Endodermal cell (in vitro differentiated cells): ENCODE data around the gene SLCO1B3. TPM values are rescaled to one million over a fixed set of nuclear protein-coding genes. Genes with fewer than 3 reads are reported as not detected.
A peak's percentile ranks its signal among the peaks of the same experiment; 100 is the strongest.

Experiments
- DNase-seq: peaks from one replicate; pipeline ENCODE4 v3.0.0-alpha.2; 2017
- H3K27ac ChIP-seq: 2 replicates; pipeline ENCODE4 v1.5.1; 2013; ENCODE audit warnings: mild to moderate bottlenecking, low read depth, low read length, moderate library complexity
- H3K27me3 ChIP-seq: 2 replicates; pipeline ENCODE4 v1.6.1; 2013; ENCODE audit warnings: mild to moderate bottlenecking, low read length, moderate library complexity; ENCODE audit not compliant: insufficient read depth, control insufficient read depth, poor library complexity, severe bottlenecking
- H3K36me3 ChIP-seq: 2 replicates; pipeline ENCODE4 v1.7.0; 2013; ENCODE audit warnings: mild to moderate bottlenecking, low read length, moderate library complexity; ENCODE audit not compliant: control insufficient read depth, insufficient read depth
- H3K4me1 ChIP-seq: one replicate; pipeline ENCODE4 v1.7.0; 2013; ENCODE audit warnings: low read length; ENCODE audit not compliant: control insufficient read depth, insufficient read depth
- H3K4me3 ChIP-seq: 2 replicates; pipeline ENCODE4 v1.5.1; 2013; ENCODE audit warnings: mild to moderate bottlenecking, low read length, moderate library complexity
- H3K9ac ChIP-seq: 2 replicates; pipeline ENCODE4 v1.6.1; 2013; ENCODE audit warnings: mild to moderate bottlenecking, low read length, moderate library complexity; ENCODE audit not compliant: poor library complexity, severe bottlenecking; ENCODE audit errors: extremely low read depth
- H3K9me3 ChIP-seq: 2 replicates; pipeline ENCODE4 v1.6.1; 2013; ENCODE audit warnings: mild to moderate bottlenecking, low read length, moderate library complexity; ENCODE audit not compliant: control insufficient read depth
- H3K27ac Mint-ChIP-seq: 2 replicates; pipeline ENCODE4 v1.8.0; 2020; ENCODE audit warnings: mixed read lengths
- H3K27me3 Mint-ChIP-seq: 2 replicates; pipeline ENCODE4 v1.8.0; 2021; ENCODE audit warnings: mild to moderate bottlenecking, mixed read lengths; ENCODE audit not compliant: insufficient read depth
- H3K36me3 Mint-ChIP-seq: 2 replicates; pipeline ENCODE4 v1.8.0; 2020; ENCODE audit warnings: low read depth, mixed read lengths
- H3K4me1 Mint-ChIP-seq: 2 replicates; pipeline ENCODE4 v1.8.0; 2020; ENCODE audit warnings: mixed read lengths
- H3K4me3 Mint-ChIP-seq: 2 replicates; pipeline ENCODE4 v1.8.0; 2020; ENCODE audit warnings: mild to moderate bottlenecking, moderate library complexity, mixed read lengths
- H3K9me3 Mint-ChIP-seq: 2 replicates; pipeline ENCODE4 v1.8.0; 2020; ENCODE audit warnings: mild to moderate bottlenecking, mixed read lengths
- WGBS, 2 experiments: methylation state at CpG; one replicate each; pipeline versions ENCODE4 v1.1.5 to v1.1.7; 2013; ENCODE audit warnings: missing lambda C conversion rate in 2 of 2, mixed read lengths in 1 of 2; ENCODE audit not compliant: insufficient coverage in 1 of 2, insufficient read length in 1 of 2; 5-methylcytosine and 5-hydroxymethylcytosine counted together
- total RNA-seq, 2 donors: library from RNA; stranded (reverse); fragmentation: NEBNext Ultra II Directional in 1 of 2; extraction: Animal tissue kit (Norgen Biotek cat#: 25700) in 1 of 2; gene quantifications; 2 replicates in 1 of 2; 3 replicates in 1 of 2; pipeline ENCODE4 v1.2.1, GENCODE V29; 2021
- TF ChIP-seq, protein P1 (sequence below): fragments of 200-600 bp; sonication (generic); conservative IDR thresholded peaks from 2 replicates; pipeline ENCODE4 v1.5.0; 2021; ENCODE audit warnings: antibody characterized with exemption, mild to moderate bottlenecking

Gene SLCO1B3
- total RNA-seq, 2 donors from 2014 or later, result not detected

DNA sequence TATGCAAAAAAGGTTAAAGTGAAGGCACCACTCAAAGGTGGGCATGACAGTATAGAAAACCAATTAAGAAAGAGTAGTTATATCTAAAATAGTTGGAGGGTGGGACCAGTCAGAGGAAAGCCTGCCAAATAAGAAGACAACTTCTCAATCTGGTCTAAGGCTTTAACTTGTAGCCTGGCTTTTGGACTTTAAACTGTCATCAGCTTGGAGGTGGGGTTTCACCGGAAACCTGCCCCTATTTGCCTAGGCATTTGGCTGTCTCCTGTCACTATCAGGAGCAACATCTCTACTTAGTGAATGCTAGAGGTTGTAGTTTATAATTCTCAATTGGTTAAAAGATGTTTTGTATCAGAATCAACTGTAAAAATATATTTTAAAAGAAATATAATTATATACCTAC, 107.3 kb downstream of the SLCO1B3 start:
- Histone ChIP-seq H3K27ac (no peak overlapping the region), H3K4me3 (no peak overlapping the region), H3K27me3 (no peaks in the 10 kb centered on the region), H3K9me3 (no peaks in the 10 kb centered on the region), H3K4me1 (no peaks in the 10 kb centered on the region), H3K9ac (no peak overlapping the region), H3K36me3 (no peaks in the 10 kb centered on the region)
- H3K27ac Mint-ChIP-seq, result no peak overlapping the region
- no peaks in the 10 kb centered on the region for H3K27me3 Mint-ChIP-seq
- no peaks in the 10 kb centered on the region for H3K4me1 Mint-ChIP-seq
- no peak overlapping the region for H3K4me3 Mint-ChIP-seq
- no peaks in the 10 kb centered on the region for H3K36me3 Mint-ChIP-seq
- no peak for DNase-seq
- peaks cover 7% of the 10 kb centered on the region for H3K9me3 Mint-ChIP-seq
- TF ChIP-seq, protein P1, sequence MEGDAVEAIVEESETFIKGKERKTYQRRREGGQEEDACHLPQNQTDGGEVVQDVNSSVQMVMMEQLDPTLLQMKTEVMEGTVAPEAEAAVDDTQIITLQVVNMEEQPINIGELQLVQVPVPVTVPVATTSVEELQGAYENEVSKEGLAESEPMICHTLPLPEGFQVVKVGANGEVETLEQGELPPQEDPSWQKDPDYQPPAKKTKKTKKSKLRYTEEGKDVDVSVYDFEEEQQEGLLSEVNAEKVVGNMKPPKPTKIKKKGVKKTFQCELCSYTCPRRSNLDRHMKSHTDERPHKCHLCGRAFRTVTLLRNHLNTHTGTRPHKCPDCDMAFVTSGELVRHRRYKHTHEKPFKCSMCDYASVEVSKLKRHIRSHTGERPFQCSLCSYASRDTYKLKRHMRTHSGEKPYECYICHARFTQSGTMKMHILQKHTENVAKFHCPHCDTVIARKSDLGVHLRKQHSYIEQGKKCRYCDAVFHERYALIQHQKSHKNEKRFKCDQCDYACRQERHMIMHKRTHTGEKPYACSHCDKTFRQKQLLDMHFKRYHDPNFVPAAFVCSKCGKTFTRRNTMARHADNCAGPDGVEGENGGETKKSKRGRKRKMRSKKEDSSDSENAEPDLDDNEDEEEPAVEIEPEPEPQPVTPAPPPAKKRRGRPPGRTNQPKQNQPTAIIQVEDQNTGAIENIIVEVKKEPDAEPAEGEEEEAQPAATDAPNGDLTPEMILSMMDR, result no peak
- WGBS, 2 experiments, result 94% methylated on average over 1 of the region's 1 CpG; no CpG with 5 or more reads in 1 of the 2 experiments

DNA sequence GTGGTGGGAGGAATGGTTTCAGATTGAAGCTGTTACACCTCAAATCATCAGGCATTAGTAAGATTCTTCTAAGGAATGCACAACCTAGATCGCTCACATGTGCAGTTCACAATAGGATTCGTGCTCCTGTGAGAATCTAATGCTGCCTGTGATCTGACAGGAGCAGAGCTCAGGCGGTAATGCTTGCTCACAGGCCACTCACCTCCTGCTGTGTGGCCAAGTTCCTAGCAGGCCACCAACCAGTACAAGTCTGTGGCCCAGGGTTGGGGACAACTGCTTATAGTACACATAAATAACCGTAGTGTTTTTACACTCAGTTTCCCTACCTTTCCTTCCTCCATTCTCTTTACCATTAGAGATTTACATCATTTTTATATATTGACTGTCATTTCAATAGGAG, 121.4 kb downstream of the SLCO1B3 start:
- Mint-ChIP-seq H3K27ac (no peak overlapping the region), H3K36me3 (no peaks in the 10 kb centered on the region), H3K9me3 (peaks cover 4% of the 10 kb centered on the region), H3K27me3 (no peaks in the 10 kb centered on the region), H3K4me1 (no peaks in the 10 kb centered on the region), H3K4me3 (no peak overlapping the region)
- peak; percentile 82 for DNase-seq
- Histone ChIP-seq H3K9ac (no peak overlapping the region), H3K27ac (no peak overlapping the region), H3K9me3 (no peaks in the 10 kb centered on the region), H3K4me1 (no peaks in the 10 kb centered on the region), H3K36me3 (no peaks in the 10 kb centered on the region), H3K27me3 (no peaks in the 10 kb centered on the region), H3K4me3 (no peak overlapping the region)
- TF ChIP-seq, protein P1, result no peak
- 29 to 73% methylated on average over 1 to 4 of the region's 4 CpGs for WGBS, 2 experiments

DNA sequence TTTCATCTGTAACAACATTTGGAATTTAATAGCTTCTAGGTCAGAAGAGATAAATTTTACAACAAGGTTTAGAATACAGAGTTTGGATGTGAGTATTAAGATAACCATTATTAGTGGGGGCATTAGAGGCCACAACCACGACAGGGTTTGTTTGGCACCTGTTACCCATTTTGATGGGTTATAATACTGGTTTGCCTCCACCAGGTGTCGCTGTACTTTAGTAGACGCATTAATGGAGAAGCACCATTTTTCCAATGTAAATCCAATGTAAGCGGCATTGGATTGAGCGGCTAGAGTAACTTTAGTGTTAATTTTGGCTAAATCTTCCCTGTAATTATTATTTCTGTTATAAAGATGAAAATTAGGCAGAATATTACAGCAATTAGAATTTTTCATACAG, 136.2 kb downstream of the SLCO1B3 start:
- Mint-ChIP-seq H3K27me3 (no peaks in the 10 kb centered on the region), H3K27ac (no peak overlapping the region), H3K4me1 (peaks cover 2% of the 10 kb centered on the region), H3K36me3 (peaks cover 3% of the 10 kb centered on the region), H3K9me3 (peaks cover 16% of the 10 kb centered on the region), H3K4me3 (no peak overlapping the region)
- H3K9ac ChIP-seq, result no peak overlapping the region
- TF ChIP-seq, protein P1, result peak; percentile 98
- H3K9me3 ChIP-seq, result peaks cover 12% of the 10 kb centered on the region
- peak; percentile 83 for DNase-seq
- no peaks in the 10 kb centered on the region for H3K27me3 ChIP-seq
- no peak overlapping the region for H3K4me3 ChIP-seq
- no peaks in the 10 kb centered on the region for H3K36me3 ChIP-seq
- no peak overlapping the region for H3K27ac ChIP-seq
- WGBS, 2 experiments, result 11 to 32% methylated on average over 3 of the region's 5 CpGs
- no peaks in the 10 kb centered on the region for H3K4me1 ChIP-seq
